Measurements from ENCODE around the gene RIMOC1. TPM values are rescaled to one million over a fixed set of nuclear protein-coding genes. Genes with fewer than 3 reads are reported as not detected.

RIMOC1 gene
- total RNA-seq, 1 donor, result 31.1 TPM

DNA sequence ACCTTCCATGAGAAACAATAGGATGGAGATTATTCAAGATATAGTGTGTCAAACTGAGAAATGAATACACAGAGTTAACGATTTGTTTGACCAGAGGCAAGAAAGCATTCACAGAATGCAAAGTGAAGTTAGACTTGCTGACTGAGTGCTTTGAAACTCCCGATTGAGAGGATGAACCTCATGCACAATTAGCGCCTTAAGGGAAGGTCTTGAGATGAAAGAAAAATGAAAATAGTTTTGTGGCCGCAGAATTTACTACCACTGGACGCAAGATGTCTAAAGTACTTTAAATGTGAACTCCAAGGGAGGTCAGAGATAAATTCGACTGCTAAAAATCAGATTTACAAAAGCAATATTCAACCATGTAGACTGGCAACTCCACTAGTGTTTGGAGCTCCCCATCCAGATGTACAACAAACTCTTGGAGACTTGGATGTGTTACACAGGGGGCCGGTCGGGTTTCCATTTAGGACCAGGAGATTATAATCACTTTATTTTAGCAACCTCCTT is 707 bp upstream of the RIMOC1 start:
- Histone ChIP-seq H3K4me1 (ENCODE audit: insufficient read depth, low read length) (peaks cover 22% of the 10 kb centered on the region), H3K36me3 (ENCODE audit: insufficient read depth, low read length) (peaks cover 4% of the 10 kb centered on the region), H4K20me1 (ENCODE audit: insufficient read depth, low read length) (no peaks in the 10 kb centered on the region), H3K27ac (ENCODE audit: low read depth, low read length) (peak overlapping the region; percentile 66), H2AFZ (ENCODE audit: low read length) (peak overlapping the region; percentile 97), H3K4me2 (ENCODE audit: insufficient read depth, low read length) (peak overlapping the region; percentile 94), H3K9me3 (ENCODE audit: low read depth, low read length) (no peaks in the 10 kb centered on the region), H3K4me3 (ENCODE audit: insufficient read depth, low read length) (peak overlapping the region; percentile 85), H3K79me2 (ENCODE audit: insufficient read depth, low read length) (peaks cover 31% of the 10 kb centered on the region), H3K27me3 (ENCODE audit: insufficient read depth, low read length) (no peaks in the 10 kb centered on the region)
- TF ChIP-seq, protein P1, sequence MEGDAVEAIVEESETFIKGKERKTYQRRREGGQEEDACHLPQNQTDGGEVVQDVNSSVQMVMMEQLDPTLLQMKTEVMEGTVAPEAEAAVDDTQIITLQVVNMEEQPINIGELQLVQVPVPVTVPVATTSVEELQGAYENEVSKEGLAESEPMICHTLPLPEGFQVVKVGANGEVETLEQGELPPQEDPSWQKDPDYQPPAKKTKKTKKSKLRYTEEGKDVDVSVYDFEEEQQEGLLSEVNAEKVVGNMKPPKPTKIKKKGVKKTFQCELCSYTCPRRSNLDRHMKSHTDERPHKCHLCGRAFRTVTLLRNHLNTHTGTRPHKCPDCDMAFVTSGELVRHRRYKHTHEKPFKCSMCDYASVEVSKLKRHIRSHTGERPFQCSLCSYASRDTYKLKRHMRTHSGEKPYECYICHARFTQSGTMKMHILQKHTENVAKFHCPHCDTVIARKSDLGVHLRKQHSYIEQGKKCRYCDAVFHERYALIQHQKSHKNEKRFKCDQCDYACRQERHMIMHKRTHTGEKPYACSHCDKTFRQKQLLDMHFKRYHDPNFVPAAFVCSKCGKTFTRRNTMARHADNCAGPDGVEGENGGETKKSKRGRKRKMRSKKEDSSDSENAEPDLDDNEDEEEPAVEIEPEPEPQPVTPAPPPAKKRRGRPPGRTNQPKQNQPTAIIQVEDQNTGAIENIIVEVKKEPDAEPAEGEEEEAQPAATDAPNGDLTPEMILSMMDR (IDR thresholded peaks at IDR 0.05; ENCODE audit: extremely low read depth, low read depth, low read length), result no peak
- DNase-seq (ENCODE audit: insufficient read length, low spot score, missing footprints), result no peak

DNA sequence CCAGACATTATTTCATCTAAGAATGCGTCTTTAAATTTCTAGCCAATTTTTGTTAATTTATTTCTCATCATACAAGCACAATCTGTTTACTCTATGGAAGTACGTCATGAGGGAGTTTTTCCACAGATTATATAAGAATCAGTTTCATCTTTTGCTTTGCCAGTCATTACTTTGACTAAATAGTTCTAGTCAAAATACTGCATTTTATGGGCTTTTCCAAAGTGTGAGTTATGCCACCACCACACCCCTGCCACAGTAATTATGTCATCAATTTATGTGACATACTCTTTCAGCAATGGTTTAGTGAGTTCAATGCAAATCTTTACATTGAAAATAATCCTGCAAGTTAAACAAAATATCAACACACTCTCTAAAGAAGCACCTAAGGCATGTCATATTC is 2.0 kb downstream of the RIMOC1 start:
- H3K4me3 ChIP-seq (ENCODE audit: insufficient read depth, low read length), result no peak overlapping the region
- no peaks in the 10 kb centered on the region for H3K9me3 ChIP-seq (ENCODE audit: low read depth, low read length)
- H3K4me2 ChIP-seq (ENCODE audit: insufficient read depth, low read length), result no peak overlapping the region
- peaks cover 17% of the 10 kb centered on the region for H3K36me3 ChIP-seq (ENCODE audit: insufficient read depth, low read length)
- no peaks in the 10 kb centered on the region for H4K20me1 ChIP-seq (ENCODE audit: insufficient read depth, low read length)
- H3K27ac ChIP-seq (ENCODE audit: low read depth, low read length), result no peak overlapping the region
- TF ChIP-seq, protein P1 (IDR thresholded peaks at IDR 0.05; ENCODE audit: extremely low read depth, low read depth, low read length), result no peak
- peaks cover 28% of the 10 kb centered on the region for H3K4me1 ChIP-seq (ENCODE audit: insufficient read depth, low read length)
- no peaks in the 10 kb centered on the region for H3K27me3 ChIP-seq (ENCODE audit: insufficient read depth, low read length)
- DNase-seq (ENCODE audit: insufficient read length, low spot score, missing footprints), result no peak
- no peak overlapping the region for H2AFZ ChIP-seq (ENCODE audit: low read length)
- peaks cover 37% of the 10 kb centered on the region for H3K79me2 ChIP-seq (ENCODE audit: insufficient read depth, low read length)

DNA sequence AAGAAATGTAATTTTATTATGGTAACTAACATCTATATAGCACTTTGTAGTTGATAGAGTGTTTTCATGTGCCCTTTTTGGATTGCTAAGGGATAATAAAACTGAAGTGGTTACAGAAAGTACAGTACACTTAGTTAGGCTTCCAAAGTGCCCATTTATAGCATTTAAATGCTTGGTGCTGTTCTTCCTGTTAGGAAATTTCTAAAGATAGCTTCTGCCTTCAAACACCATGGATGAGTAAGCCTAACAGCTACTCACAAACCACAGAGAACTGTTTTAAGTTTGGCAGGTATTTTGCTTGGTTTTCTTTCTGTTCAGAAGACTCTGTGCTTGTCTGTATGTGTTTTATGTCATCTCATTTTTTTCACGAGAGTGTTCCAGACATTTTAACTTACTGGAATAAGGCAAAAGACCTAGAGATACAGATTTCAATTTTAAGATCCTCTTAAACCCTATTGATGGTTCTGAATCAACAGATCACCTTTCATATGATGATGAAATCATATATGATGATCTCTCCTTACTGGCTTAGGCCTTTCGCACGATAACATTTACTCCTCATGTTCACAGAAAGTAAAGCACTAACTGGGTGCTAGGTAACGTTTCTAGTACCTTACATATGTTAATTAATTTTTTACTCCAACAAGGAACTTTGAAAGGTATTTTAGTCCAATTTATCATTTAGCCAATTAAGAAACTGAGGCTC is 4.4 kb downstream of the RIMOC1 start:
- Histone ChIP-seq H3K27me3 (ENCODE audit: insufficient read depth, low read length) (no peaks in the 10 kb centered on the region), H3K27ac (ENCODE audit: low read depth, low read length) (peak overlapping the region; percentile 61), H3K79me2 (ENCODE audit: insufficient read depth, low read length) (peaks cover 36% of the 10 kb centered on the region), H3K4me3 (ENCODE audit: insufficient read depth, low read length) (no peak overlapping the region), H2AFZ (ENCODE audit: low read length) (peak overlapping the region; percentile 23), H4K20me1 (ENCODE audit: insufficient read depth, low read length) (no peaks in the 10 kb centered on the region), H3K4me1 (ENCODE audit: insufficient read depth, low read length) (peaks cover 24% of the 10 kb centered on the region), H3K9me3 (ENCODE audit: low read depth, low read length) (no peaks in the 10 kb centered on the region), H3K36me3 (ENCODE audit: insufficient read depth, low read length) (peaks cover 34% of the 10 kb centered on the region), H3K4me2 (ENCODE audit: insufficient read depth, low read length) (peak overlapping the region; percentile 57)
- TF ChIP-seq, protein P1 (IDR thresholded peaks at IDR 0.05; ENCODE audit: extremely low read depth, low read depth, low read length), result no peak
- peak; percentile 50 for DNase-seq (ENCODE audit: insufficient read length, low spot score, missing footprints)

DNA sequence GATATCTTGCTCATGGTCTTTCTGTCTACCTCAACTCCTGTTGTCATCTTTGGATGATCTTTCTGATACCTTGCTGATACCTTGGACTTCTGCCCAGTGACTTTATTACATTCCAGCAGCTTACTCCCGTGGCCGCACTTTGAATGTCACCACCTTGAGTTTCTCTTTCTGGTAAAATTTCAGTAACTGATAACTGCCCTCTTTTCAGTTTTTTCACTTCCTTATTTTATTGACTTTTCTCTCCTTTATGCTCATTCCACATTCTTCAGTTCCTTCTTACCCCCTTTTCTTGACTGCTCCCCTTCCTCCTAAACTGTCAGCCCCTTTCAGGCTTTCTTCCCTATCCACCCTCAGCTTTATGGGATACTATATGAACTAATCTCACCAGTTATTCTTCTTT is 14.0 kb downstream of the RIMOC1 start:
- H3K9me3 ChIP-seq (ENCODE audit: low read depth, low read length), result no peaks in the 10 kb centered on the region
- no peak overlapping the region for H3K4me3 ChIP-seq (ENCODE audit: insufficient read depth, low read length)
- TF ChIP-seq, protein P1 (IDR thresholded peaks at IDR 0.05; ENCODE audit: extremely low read depth, low read depth, low read length), result no peak
- H4K20me1 ChIP-seq (ENCODE audit: insufficient read depth, low read length), result no peaks in the 10 kb centered on the region
- peaks cover 7% of the 10 kb centered on the region for H3K4me1 ChIP-seq (ENCODE audit: insufficient read depth, low read length)
- no peak overlapping the region for H3K4me2 ChIP-seq (ENCODE audit: insufficient read depth, low read length)
- peaks cover 2% of the 10 kb centered on the region for H3K79me2 ChIP-seq (ENCODE audit: insufficient read depth, low read length)
- DNase-seq (ENCODE audit: insufficient read length, low spot score, missing footprints), result peak; percentile 25
- H3K27ac ChIP-seq (ENCODE audit: low read depth, low read length), result no peak overlapping the region
- H3K36me3 ChIP-seq (ENCODE audit: insufficient read depth, low read length), result peaks cover 32% of the 10 kb centered on the region
- no peak overlapping the region for H2AFZ ChIP-seq (ENCODE audit: low read length)
- no peaks in the 10 kb centered on the region for H3K27me3 ChIP-seq (ENCODE audit: insufficient read depth, low read length)

All from osteoblast (primary cell).